Medulla oblongata (tissue), 1 donor: ENCODE measurements around the gene ADD3.

ENCODE experiments used
- DNase-seq: peaks from one replicate; pipeline ENCODE4 v3.0.0-alpha.2; 2015; ENCODE audit errors: extremely low spot score

Gene ADD3

GRCh38 chr10:110150981-110151380 is 143.2 kb downstream of the ADD3 start:
- DNase-seq, result no peak

DNA sequence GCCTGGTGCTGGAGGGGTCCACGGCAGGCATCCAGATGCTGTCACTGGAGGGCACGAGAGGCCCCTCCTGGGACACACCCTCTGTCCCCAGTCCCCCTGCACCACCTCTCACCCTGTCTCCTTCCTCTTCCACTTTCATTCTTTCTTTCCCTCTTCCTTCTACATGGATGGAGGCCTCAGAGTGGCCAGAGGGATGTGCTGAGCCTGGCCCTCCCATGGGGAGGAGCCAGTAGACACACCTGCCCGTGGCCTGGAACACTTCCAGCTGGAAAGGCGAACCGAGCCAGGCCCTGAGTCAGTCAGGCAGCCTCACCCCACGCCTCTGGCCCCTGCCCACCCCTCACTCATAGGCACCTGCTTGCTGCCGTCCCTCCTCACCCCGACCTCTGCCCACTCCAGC is 143.7 kb downstream of the ADD3 start:
- DNase-seq, result no peak

GRCh38 chr10:110151971-110152370 is 144.2 kb downstream of the ADD3 start:
- no peak for DNase-seq

DNA sequence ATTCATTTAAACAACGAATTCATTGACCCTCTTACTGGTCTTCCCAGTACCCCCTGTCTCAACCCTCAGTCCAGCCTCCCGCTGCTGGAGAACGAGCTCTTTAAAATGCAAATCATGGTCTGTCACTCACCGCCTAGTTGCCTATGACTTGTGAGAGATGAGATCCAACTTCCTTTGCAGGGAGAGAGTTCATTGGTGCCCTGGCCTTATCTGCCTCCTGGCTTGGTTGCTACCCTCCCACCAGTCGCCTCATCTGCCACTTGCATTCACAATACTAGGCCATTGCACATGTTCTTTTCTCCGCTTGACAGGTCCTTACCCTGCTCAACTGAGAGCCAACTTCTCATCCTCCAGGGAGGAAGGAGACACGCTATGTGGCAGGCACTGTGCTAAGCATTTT is 145.6 kb downstream of the ADD3 start:
- DNase-seq, result no peak

- DNase-seq, result no peak
Observed at GRCh38 chr10:110156046-110156445, 148.3 kb downstream of the ADD3 start.

DNA sequence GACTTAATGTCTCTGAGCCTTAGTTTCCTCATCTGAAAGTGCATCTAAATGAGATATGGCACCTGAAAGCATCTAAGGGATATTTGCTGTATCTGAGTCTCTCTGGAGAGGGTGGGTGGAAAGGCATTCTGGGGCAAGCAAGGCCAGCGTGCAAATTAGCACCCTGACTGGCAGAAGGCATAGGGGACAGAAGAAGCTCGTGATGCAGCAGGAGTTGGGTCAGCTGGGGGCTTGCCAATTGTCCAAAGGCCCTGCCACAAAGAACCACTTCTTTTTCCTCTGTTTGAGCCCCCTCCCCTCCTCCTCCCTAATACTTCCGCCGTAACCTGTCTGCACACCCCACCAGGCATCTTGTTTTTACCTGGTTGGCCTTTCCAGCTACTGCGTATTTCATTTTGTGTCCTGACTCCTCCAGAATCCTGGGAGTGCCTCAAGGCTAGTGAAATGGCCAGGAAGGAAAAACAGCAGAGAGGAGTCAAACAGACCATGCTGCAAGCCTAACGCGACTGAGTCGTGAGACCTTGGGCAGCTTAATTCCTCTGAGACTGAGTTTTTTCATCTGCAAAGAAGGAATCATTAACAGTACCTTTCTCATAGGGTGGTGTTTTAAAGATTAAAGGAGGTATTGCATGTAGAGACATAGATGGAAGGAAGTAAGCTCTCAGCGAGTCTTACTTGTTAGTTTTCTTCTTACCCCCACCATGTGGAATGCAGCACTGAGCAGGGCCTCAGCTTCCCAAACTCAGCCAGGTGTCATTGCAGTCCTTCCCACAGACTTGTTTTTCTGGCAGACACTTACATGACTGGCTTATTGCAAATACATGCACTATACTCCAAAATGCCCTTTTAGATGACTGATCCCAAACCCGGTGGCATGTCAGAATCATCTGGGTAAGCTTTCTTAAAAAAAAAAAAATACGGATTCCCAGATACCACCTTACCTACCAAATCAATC is 150.5 kb downstream of the ADD3 start:
- no peak for DNase-seq

DNA sequence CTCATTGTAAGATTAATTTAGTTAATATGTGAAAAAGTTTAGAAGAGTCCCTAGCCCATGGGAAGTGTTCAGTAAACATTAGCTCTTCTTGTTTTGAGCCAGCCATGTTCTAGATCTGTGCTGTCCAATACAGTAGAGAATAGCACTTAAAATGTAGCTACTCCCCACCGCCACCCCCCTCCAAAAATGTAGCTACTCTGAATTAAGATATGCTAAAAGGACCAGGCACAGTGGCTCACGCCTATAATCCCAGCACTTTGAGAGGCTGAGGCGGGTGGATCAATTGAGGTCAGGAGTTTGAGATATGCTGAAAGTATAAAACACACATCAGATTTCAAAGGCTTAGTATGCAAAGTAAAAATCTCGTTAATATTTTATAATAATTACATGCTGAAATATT is 152.3 kb downstream of the ADD3 start:
- no peak for DNase-seq

- no peak for DNase-seq
Observed at GRCh38 chr10:110160522-110160921, 152.7 kb downstream of the ADD3 start.

DNA sequence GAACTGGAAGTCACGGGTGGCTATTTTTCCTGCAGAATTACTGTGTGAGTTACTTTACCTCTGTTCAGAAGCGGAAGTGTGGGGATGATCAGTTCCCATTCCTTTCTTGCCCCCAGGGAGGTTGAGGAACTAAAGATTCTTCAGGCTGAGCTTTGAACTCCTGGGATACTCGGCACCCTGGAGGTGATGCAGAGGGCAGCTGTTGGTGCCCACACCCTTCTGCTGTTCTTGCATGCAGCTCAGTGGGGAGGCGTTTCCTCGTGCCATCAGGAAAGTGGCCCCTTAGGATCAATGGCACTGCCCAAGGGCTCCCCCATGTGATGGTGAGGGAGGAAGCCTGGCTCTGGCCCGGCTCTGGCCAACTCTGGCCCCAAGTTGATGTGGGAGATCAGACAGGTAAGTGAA is 155.0 kb downstream of the ADD3 start:
- DNase-seq, result no peak

DNA sequence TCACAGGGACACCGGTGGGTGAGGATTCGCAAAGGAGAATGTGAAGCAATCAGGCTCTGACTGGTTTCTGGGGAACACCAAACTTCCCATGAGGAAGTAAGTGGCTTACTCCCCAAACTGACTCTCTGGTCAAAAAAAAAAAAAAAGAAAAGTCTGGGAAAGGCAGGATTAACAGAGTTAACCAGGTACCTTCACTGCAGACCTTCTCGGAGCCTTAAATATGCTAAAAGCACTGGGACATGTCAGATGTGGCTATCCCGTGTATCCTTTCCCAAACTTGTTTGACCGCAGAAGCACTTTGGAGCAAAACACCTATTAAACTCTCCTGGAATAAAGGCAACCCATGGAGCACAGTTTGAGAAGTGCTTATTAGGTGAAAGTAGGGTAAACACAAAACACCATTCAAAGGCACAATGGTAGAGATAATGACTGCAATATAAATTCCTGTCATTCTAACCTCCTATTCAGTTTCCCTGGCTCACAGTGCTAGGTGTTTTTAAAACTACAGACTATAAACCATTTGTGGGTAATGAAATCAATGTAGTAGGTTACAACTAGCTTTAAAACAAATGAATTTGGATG is 155.5 kb downstream of the ADD3 start:
- no peak for DNase-seq

DNA sequence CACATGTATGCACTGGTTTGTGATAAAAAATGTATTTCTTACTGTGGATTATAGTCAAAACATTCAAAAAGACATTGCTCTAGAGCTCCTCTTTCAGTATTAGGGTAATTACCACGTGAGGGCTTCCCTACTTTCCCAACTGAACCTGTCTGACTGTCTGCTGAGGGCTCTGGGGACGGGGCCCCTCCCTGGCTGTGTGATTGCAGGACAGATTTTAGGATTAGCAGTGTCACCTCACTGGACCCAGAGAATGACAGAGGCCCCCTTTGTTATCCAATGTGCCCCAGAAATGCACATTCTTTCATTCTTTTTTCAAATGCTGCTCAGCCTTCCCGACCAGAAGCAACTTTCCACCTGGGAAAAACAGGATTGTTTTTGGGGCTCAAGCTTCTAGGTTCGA is 156.1 kb downstream of the ADD3 start:
- DNase-seq, result no peak

DNA sequence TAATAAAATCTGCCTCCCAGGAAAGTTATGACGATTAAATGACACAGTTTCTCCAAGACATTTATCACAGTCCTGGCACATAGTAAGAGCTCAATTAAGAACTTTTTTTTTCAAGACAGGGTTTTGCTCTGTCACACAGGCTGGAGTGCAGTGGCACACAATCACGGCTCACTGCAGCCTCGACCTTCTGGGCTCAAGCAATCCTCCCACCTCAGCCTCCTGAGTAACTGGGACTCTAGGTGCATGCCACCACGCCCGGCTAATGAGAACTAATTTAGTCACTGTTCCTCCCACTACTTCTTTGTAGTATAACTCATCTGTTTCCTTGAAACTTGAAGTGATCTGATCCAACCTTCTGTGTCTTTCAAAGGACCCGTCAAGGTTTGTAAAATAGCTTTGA is 157.5 kb downstream of the ADD3 start:
- DNase-seq, result no peak

DNA sequence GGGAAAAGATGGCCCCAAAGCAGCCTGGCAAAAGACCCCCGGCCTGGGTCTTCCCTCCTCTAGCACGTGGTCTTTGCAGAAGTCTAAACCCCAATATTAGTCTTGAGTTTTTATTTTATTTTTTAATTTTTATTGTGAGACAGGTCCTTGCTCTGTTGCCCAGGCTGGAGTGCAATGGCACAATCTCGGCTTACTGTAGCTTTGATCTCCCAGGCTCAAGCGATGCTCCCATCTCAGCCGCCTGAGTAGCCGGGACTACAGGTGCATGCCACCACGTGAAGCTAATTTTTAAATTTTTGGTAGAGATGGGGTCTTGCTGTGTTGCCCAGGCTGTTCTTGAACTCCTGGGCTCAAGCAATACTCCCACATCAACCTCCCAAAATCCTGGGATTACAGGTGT is 159.4 kb downstream of the ADD3 start:
- DNase-seq, result no peak

DNA sequence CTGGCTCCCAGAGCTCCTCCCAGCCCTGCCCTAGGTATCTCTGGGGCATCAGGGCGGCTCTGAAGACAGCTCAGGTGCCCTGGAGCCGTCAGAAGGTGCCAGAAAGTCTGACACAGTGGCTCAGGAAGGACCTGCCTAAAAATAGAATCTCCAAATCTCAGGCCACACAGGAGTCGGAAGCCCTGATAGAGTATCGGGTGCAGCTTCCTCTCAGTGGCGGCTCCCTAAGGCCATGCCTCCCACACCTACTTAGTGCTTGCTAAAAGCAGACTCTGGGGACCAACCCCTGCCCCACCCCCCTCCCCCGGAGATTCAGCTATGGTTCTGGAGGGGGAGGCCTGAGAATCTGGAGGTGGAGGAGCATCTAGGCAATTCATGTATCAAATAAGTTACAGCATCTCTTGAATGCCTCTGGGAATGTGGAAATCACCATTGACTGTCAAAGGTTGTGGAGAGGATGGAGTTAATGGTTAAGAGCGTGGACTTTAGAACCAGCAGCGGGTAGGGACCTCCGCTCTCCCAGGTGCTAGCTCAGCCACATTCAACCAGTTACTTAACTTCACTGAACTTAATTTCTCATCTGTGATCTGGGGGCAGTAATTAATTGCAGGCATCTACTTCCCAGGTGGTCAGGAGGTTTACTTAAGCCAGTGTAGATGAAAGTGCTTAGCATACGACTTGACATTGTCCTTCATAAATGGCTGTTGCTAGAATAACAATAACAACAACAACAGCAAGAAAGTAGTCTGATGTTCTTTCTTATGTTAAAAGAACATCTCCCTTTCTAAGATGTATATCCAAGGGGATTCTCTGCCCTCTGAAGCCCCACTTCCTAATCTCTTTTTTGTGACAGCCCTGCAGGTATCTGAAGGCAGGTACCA is 161.1 kb downstream of the ADD3 start:
- DNase-seq, result no peak

- no peak for DNase-seq
Observed at GRCh38 chr10:110169586-110169985, 161.8 kb downstream of the ADD3 start.

DNA sequence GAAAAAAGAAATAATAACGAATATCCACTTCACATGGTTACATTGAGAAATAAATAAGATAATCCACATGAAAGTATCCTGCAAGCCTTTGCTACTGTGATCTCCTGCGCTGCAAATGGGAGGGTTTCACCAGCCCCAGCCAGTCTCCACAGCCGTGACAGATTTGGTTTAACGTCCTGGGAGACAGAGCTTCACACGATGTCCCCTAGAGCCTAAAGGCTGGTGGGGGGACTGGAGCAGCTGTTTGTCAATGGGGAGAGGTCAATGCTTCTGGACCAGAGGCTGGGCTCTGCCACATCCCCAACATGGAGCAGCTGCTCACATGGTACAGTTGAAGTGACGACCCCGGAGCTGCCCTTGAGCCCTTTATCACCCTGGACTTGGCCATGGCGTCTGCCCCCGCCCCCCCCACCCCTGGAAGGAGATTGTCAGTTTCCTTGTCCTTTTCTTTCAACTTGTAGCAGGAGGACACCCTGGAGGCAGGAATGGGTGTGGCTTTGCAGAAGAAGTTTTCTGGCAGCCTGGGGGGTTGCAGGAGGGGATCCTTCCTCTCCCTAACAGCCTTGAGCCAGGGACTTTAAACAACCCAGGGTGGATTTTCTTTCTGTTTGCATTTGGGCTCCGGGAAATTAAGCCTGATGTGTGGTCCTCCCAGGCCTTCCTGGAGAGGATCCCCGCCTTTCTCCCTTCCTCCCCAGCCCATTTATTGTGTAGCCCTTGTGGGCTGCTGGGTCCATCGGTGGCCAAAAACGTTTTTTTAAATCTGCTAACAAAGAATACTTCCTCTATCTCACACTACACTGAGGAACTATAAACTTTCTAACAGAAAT is 162.6 kb downstream of the ADD3 start:
- no peak for DNase-seq

DNA sequence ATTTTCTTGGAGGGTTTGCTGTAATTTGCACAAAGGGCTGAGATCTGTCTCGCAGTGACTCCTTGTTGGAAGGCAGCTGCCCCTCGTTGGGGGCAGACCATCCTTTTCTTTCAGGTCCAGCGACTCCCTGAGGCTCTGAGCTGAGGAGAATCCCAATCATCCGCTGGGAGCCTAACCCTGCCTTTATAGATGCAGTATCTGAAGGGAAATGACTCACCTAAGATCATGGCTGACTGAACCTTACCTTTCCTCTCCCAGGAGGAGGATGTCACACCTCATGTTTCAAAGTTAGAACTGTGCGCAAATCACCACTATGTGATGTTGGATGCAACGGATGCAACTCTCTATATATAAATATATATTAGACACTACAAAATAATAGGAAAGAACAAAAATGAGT is 163.2 kb downstream of the ADD3 start:
- DNase-seq, result no peak

GRCh38 chr10:110172155-110172554 is 164.4 kb downstream of the ADD3 start:
- DNase-seq, result no peak

GRCh38 chr10:110174201-110174600 is 166.4 kb downstream of the ADD3 start:
- DNase-seq, result no peak

DNA sequence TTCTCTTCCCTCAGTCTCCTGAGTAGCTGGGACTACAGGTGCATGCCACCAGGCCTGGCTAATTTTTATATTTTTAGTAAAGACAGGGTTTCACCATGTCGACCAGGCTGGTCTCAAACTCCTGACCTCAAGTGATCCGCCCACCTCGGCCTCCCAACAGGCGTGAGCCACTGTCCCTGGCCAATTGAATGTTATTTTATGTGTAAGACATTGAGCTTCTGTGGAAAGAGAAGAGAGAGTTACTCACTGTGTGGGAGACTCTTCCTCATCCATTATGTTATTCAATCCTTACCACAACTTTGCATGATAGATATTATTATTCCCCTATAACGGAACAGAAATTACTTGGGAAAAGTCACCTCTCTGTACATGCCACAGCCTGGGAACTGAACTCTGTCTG is 167.0 kb downstream of the ADD3 start:
- no peak for DNase-seq

- DNase-seq, result no peak
Observed at GRCh38 chr10:110175406-110175805, 167.6 kb downstream of the ADD3 start.
